Coronary artery (tissue), 2 donors: ENCODE measurements around the gene GET4.

Source experiments
- DNase-seq: peaks from one replicate; pipeline ENCODE4 v3.0.0-alpha.2; 2017; ENCODE audit warnings: low spot score
- H3K27ac ChIP-seq, 2 donors: fragments of 200-600 bp; sonication (generic); one replicate each; pipeline ENCODE4 v1.5.1; 2016 to 2019
- H3K4me3 ChIP-seq: fragments of 200-600 bp; sonication (generic); 2 replicates; pipeline ENCODE4 v1.5.1; 2016; ENCODE audit warnings: mild to moderate bottlenecking, moderate library complexity
- TF ChIP-seq, protein P1 (sequence below): fragments of 200-600 bp; sonication (generic); IDR thresholded peaks from one replicate; pipeline ENCODE4 v1.5.1; 2019; ENCODE audit warnings: antibody characterized with exemption

The GET4 gene

DNA sequence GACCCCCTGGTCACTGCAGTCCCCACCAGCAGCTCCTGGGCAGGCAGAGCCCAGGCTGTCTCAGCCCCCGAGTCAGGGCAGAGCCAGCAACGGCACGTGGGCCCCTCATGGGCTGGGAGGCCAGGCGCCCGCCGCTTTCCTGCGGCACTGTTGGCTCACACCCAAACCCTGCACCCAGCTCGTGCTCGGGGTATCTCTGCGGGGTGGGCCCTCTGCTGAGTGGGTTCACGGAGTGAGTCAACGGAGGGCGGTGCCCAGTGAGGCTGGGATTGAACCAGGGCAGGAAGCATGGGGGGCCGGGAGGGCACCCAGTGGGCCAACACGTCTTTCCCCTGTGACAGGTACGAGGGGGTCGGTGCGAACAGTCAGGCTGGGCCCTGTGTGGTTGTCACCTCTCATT is 49.2 kb downstream of the GET4 start:
- peak overlapping the region in 1 of 2 donors; percentile 37 for H3K27ac ChIP-seq
- H3K4me3 ChIP-seq: no peak overlapping the region
- DNase-seq: no peak
- TF ChIP-seq, protein P1, sequence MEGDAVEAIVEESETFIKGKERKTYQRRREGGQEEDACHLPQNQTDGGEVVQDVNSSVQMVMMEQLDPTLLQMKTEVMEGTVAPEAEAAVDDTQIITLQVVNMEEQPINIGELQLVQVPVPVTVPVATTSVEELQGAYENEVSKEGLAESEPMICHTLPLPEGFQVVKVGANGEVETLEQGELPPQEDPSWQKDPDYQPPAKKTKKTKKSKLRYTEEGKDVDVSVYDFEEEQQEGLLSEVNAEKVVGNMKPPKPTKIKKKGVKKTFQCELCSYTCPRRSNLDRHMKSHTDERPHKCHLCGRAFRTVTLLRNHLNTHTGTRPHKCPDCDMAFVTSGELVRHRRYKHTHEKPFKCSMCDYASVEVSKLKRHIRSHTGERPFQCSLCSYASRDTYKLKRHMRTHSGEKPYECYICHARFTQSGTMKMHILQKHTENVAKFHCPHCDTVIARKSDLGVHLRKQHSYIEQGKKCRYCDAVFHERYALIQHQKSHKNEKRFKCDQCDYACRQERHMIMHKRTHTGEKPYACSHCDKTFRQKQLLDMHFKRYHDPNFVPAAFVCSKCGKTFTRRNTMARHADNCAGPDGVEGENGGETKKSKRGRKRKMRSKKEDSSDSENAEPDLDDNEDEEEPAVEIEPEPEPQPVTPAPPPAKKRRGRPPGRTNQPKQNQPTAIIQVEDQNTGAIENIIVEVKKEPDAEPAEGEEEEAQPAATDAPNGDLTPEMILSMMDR: no peak

GRCh38 chr7:926061-927030 is 50.0 kb downstream of the GET4 start:
- Histone ChIP-seq H3K4me3 (no peak overlapping the region), H3K27ac (peak overlapping the region in 1 of 2 donors; percentile 37)
- no peak for DNase-seq
- TF ChIP-seq, protein P1: no peak

DNA sequence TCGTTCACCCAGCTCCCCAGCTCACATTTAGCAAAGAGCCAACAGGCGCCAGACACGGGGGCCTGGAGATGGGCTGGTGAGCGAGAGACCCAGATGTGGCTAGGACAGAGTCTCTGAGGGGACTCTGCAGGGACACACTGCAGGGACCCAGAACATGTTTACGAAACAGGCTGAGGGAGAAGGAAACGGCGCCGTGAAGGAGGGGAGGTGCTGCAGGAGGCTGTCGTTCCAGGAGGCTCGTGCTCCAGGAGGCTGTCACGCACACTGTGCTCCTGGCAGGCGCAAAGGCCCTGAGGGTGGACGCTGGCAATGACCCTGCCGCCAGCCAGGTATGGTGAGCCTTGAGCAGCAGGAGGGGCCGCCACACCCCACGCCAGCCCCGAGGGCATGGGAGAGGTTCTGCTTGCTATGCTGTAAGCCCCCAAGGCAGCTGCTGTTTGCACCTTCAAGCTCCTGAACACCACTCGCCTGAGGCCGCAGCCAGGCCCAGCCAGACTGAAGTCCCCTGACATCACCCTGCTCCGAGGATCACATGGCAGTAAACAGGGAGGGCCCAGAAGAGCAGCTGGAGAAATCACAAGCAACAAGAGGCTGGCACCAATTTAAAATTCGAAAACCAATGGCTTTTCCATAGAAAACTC is 50.8 kb downstream of the GET4 start:
- no peak overlapping the region for H3K27ac ChIP-seq
- TF ChIP-seq, protein P1: no peak

GRCh38 chr7:929311-929711 is 53.0 kb downstream of the GET4 start:
- no peak for DNase-seq
- Histone ChIP-seq H3K27ac (no peak overlapping the region), H3K4me3 (no peak overlapping the region)
- TF ChIP-seq, protein P1: no peak

More for the DNA sequence above, 50.8 kb downstream of the GET4 start:
- no peak overlapping the region for H3K4me3 ChIP-seq
- no peak for DNase-seq

- H3K27ac ChIP-seq: peak overlapping the region in 1 of 2 donors; percentile 16
- DNase-seq: no peak
- TF ChIP-seq, protein P1: no peak
- H3K4me3 ChIP-seq: no peak overlapping the region
These were observed 54.8 kb downstream of the GET4 start for GRCh38 chr7:930975-931758.

DNA sequence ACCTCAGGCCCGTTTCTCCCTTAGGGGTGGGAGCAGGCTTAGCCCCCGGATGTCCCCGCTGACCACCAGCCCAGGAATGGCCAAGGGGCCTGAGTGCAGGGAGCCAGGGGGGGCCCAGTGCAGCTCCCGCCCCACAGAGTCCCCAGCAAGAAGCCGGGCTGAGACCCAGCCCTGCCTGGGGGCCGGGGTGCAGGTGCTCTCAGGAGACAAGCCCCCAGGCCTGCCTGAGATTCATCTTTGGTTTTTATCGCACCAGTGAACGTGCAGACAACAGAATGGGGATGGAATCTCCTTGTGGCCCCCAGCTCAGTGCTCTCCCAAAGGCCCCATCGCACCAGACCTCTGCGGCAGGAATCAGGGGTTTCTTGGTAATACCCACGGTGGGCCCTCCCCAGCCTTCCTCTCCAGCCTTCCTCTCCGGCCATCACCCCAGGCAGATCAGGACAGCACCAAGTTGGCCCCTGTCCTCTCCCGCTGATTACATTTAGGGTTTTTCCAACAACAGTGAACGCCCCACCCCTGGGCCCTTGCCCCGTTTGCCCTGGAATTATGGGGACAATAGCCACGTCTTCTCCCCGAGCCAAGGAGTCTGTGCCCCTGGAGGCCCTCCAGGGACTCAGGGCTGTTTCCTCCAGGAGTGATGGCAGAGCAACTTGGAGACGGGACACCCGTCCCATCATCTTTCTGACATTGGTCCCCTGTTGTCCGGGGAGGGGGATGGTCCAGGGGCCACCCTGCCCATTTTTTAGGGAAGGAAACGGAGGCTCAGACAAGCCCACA is 55.7 kb downstream of the GET4 start:
- no peak overlapping the region for H3K4me3 ChIP-seq
- DNase-seq: no peak
- H3K27ac ChIP-seq: no peak overlapping the region
- TF ChIP-seq, protein P1: no peak
